GM12878 (cell line): ENCODE results near the gene RAD51B. TPM values are rescaled to one million over a fixed set of nuclear protein-coding genes. Genes with fewer than 3 reads are reported as not detected.

Experiments used
- ATAC-seq: fragments of 200-7000 bp; cut with Tn5 transposase; 3 replicates; pipeline ENCODE4 v1.9.1; 2020; ENCODE audit warnings: mild to moderate bottlenecking, moderate library complexity
- BruUV-seq: library from RNA; stranded (reverse); fragments of 400-500 nt; replicated peaks from 2 replicates; lab custom pipeline; 2021; lab: Mats Ljungman, UMichigan
- CTCF ChIA-PET: fragments of 300-600 bp; sonication (Branson Sonifier 250); formaldehyde crosslinking; extraction: SDS; loops from one replicate; lab custom pipeline; 2021; ENCODE audit warnings: inconsistent platforms; lab: Yijun Ruan, JAX
- POLR2A ChIA-PET: fragments of 350-600 bp; formaldehyde crosslinking; extraction: SDS; loops from one replicate; lab custom pipeline; 2021; ENCODE audit warnings: inconsistent platforms; lab: Charles Lee
- RAD21 ChIA-PET: fragments of 300-600 bp; sonication (Branson Sonifier 250); formaldehyde crosslinking; loops from one replicate; lab custom pipeline; 2023; ENCODE audit warnings: antibody characterized with exemption; ENCODE audit not compliant: unreplicated experiment; lab: Charles Lee
- SMC1A ChIA-PET: fragments of 300-600 bp; sonication (Branson Sonifier 250); formaldehyde crosslinking; loops from one replicate; lab custom pipeline; 2023; ENCODE audit not compliant: unreplicated experiment, uncharacterized antibody; lab: Charles Lee
- DNase-seq: peaks from one replicate; pipeline ENCODE4 v3.0.0-alpha.2; 2011; ENCODE audit warnings: low read depth, low spot score
- FAIRE-seq: peaks from 3 replicates; lab custom pipeline; 2011; peaks lifted over from hg19 to GRCh38; lab: Jason Lieb, UNC
- H2AFZ ChIP-seq: 2 replicates; pipeline ENCODE4 v1.6.0; 2011; ENCODE audit warnings: low read depth, low read length, control low read depth; ENCODE audit not compliant: control insufficient read depth
- H3K27ac ChIP-seq: 2 replicates; pipeline ENCODE4 v1.5.1; 2011; ENCODE audit warnings: control low read depth; ENCODE audit not compliant: control insufficient read depth, insufficient read depth
- H3K27me3 ChIP-seq, 2 experiments: replicated peaks in 1 of 2; 2 replicates each; pipeline versions ENCODE4 v1.6.0 to v1.6.1; 2011; ENCODE audit warnings: low read length in 1 of 2; ENCODE audit not compliant: control insufficient read depth in 2 of 2, insufficient read depth in 2 of 2
- H3K36me3 ChIP-seq, 2 experiments: 2 replicates each; pipeline ENCODE4 v1.5.1; 2011; ENCODE audit warnings: low read length in 1 of 2; ENCODE audit not compliant: control insufficient read depth in 2 of 2, insufficient read depth in 2 of 2
- H3K4me1 ChIP-seq: 2 replicates; pipeline ENCODE4 v1.6.1; 2011; ENCODE audit warnings: mild to moderate bottlenecking, low read length, moderate library complexity, mixed read lengths; ENCODE audit not compliant: control insufficient read depth, insufficient read depth
- H3K4me2 ChIP-seq: 2 replicates; pipeline ENCODE4 v1.6.0; 2011; ENCODE audit warnings: control low read depth; ENCODE audit not compliant: control insufficient read depth, insufficient read depth
- H3K4me3 ChIP-seq: fragments of 200-600 bp; sonication (generic); 2 replicates; pipeline ENCODE4 v1.5.1; 2016
- H3K79me2 ChIP-seq: 2 replicates; pipeline ENCODE4 v1.6.0; 2011; ENCODE audit warnings: low read length; ENCODE audit not compliant: control insufficient read depth, insufficient read depth
- H3K9ac ChIP-seq: 2 replicates; pipeline ENCODE4 v1.8.0; 2011; ENCODE audit warnings: low read length, control low read depth, mixed read lengths; ENCODE audit not compliant: control insufficient read depth, insufficient read depth
- H3K9me3 ChIP-seq: replicated peaks from 3 replicates; pipeline ENCODE4 v1.5.1; 2011; ENCODE audit warnings: mild to moderate bottlenecking, low read length; ENCODE audit not compliant: control insufficient read depth, insufficient read depth
- H4K20me1 ChIP-seq: 2 replicates; pipeline ENCODE4 v1.6.0; 2011; ENCODE audit not compliant: control insufficient read depth, insufficient read depth
- ATF3 ChIP-seq: IDR thresholded peaks from 2 replicates; pipeline ENCODE4 v1.6.1; 2011; ENCODE audit warnings: low read depth, mild to moderate bottlenecking, low read length, moderate library complexity, borderline replicate concordance; ENCODE audit errors: extremely low read depth
- NRF1 ChIP-seq: conservative IDR thresholded peaks from 2 replicates; pipeline ENCODE4 v1.6.1; 2011; ENCODE audit warnings: mild to moderate bottlenecking, low read depth, low read length, improper control_type of control experiment
- PRDM15 ChIP-seq: fragments of 450-650 bp; formaldehyde crosslinking; IDR thresholded peaks from 2 replicates; pipeline ENCODE4 v1.4.0; 2020; ENCODE audit warnings: mild to moderate bottlenecking, moderate library complexity
- TCF7 ChIP-seq: IDR thresholded peaks from 2 replicates; pipeline ENCODE4 v1.6.1; 2014; ENCODE audit warnings: antibody characterized with exemption, borderline replicate concordance
- ZNF274 ChIP-seq: IDR thresholded peaks from one replicate; pipeline ENCODE4 v1.8.0; 2011; ENCODE audit not compliant: insufficient read length, insufficient read depth
- ZNF592 ChIP-seq: fragments of 450-650 bp; IDR thresholded peaks from 2 replicates; pipeline ENCODE4 v1.6.1; 2017; ENCODE audit warnings: mild to moderate bottlenecking, moderate library complexity
- ZNF687 ChIP-seq: fragments of 450-650 bp; IDR thresholded peaks from 2 replicates; pipeline ENCODE4 v1.6.1; 2017; ENCODE audit warnings: mild to moderate bottlenecking, moderate library complexity
- WGBS: methylation state at CpG from one replicate; pipeline ENCODE4 v1.1.6; 2016; ENCODE audit warnings: low lambda C conversion rate; ENCODE audit not compliant: insufficient replicate concordance, insufficient coverage; ENCODE audit errors: missing lambda C conversion rate; 5-methylcytosine and 5-hydroxymethylcytosine counted together
- in situ Hi-C: fragments of 300-500 bp; cut with MboI; formaldehyde crosslinking; loops from 9 replicates; pipeline ENCODE4 v1.14.3; 2018; ENCODE audit warnings: mixed read lengths
- intact Hi-C: fragments of 100-400 bp; cut with micrococcal nuclease; formaldehyde crosslinking; loops from one replicate; pipeline ENCODE4 v1.14.2; 2022; ENCODE audit not compliant: unreplicated experiment
- polyA plus RNA-seq, 11 experiments: library from polyadenylated mRNA; depleted of rRNA in 4 of 11; unstranded in 6 of 11; stranded (reverse) in 5 of 11; fragments of >200 nt; fragmentation: Nextera tagmentation in 4 of 11; fragmentation: Illumina TruSeq in 1 of 11; extraction: Ambion mirVana in 4 of 11; extraction: Trizol in 1 of 11; gene quantifications; 1 replicate in 1 of 11; 2 replicates in 10 of 11; pipeline versions ENCODE4 v1.2.1 to v1.2.3, GENCODE V29; 2011 to 2016; ENCODE audit warnings: inconsistent platforms in 2 of 11, missing spikeins in 2 of 11, low read depth in 1 of 11
- total RNA-seq, 4 experiments: library from RNA; depleted of rRNA in 3 of 4; stranded (reverse); fragments of >200 nt in 3 of 4; fragmentation: Illumina TruSeq in 1 of 4; extraction: Trizol in 1 of 4; gene quantifications; 2 replicates each; pipeline versions ENCODE4 v1.2.1 to v1.2.3, GENCODE V29; 2013 to 2021

Gene RAD51B
- total and polyA plus RNA-seq, 10 of the 15 experiments (the other 5 are each of a cell fraction or from before 2014, with no cell fraction given), result 9.8 to 26.8 (median 21.3) TPM

GRCh38 chr14:68681256-68682011 is 861.9 kb downstream of the RAD51B start:
- ATAC-seq, result no peak
- intact Hi-C loops, result loop anchor here (10.0 kb wide), 2 partner anchors 167 to 397 kb away; no protein-coding TSS in a partner anchor

More at GRCh38 chr14:68681256-68682011, 861.9 kb downstream of the RAD51B start:
- DNase-seq (no peak), FAIRE-seq (no peak)
- Histone ChIP-seq H3K4me2 (no peak overlapping the region), H3K27me3 (no peaks in the 10 kb centered on the region), H3K4me3 (no peak overlapping the region), H3K4me1 (peaks cover 38% of the 10 kb centered on the region), H3K9ac (no peak overlapping the region), H2AFZ (no peak overlapping the region), H3K27ac (no peak overlapping the region), H4K20me1 (no peaks in the 10 kb centered on the region), H3K9me3 (no peaks in the 10 kb centered on the region), H3K79me2 (no peaks in the 10 kb centered on the region), H3K36me3 (no peaks in the 10 kb centered on the region)
- WGBS, result 92% methylated on average over 9 of the region's 9 CpGs
- BruUV-seq, result no TSS peak
- ChIA-PET POLR2A (interaction anchor here (1.2 to 1.4 kb wide), 2 partner anchors 9 to 43 kb away, joined by 4 to 7 read pairs; no protein-coding TSS in a partner anchor), SMC1A (interaction anchor here (1.2 to 5.1 kb wide), 9 partner anchors 9 to 394 kb away, joined by 3 to 34 read pairs (median 4); no protein-coding TSS in a partner anchor), RAD21 (interaction anchor here (2.0 kb wide), 1 partner anchor 18 kb away, joined by 10 read pairs; no protein-coding TSS in a partner anchor), CTCF (interaction anchor here (1.2 kb wide), 1 partner anchor 16 kb away, joined by 3 read pairs; no protein-coding TSS in a partner anchor)
- TF ChIP-seq ZNF687 (no peak), ZNF592 (no peak), ZNF274 (no peak), ATF3 (no peak), TCF7 (no peak), NRF1 (no peak), PRDM15 (CRISPR knock-in tag) (no peak)
- in situ Hi-C loops, result loop anchor here (10.0 kb wide), 1 partner anchor 427 kb away; no protein-coding TSS in a partner anchor
